CD4-positive, alpha-beta T cell treated with Interleukin-17A for 4 hours (primary cell): Measurements from ENCODE around the gene PRKCQ.

Experiments used
- DNase-seq: peaks from one replicate; pipeline ENCODE4 v3.0.0-alpha.2; 2020; ENCODE audit warnings: mixed read lengths

The PRKCQ gene

DNA sequence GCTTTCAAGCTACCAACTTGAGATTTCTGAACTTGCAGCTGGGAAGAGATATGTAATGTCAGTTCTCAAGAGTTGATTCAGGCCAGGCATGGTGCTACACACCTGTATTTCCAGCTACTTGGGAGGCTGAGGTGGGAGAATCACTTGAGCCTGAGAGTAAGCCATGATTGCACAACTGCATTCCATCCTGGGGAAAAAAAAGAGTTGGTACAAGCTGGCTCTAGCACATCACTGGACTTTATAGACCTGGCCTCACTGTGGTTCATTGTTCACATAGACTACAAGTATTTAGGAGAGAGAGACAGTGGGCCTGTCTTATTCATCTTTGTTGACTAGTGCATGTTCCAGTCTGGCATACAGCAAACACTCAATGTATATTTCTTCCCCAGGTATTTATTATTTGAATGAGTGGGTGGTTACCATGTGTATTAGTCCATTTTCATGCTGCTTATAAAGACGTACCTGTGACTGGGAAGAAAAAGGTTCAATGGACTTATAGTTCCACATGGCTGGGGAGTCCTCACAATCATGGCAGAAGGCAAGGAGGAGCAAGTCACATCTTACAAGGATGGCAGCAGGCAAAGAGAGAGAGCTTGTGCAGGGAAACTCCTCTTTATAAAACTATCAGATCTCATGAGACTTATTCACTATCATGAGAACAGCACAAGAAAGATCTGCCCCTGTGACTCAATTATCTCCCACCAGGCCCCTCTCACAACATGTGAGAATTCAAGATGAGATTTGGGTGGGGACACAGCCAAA lies 200.9 kb downstream of the PRKCQ start:
- DNase-seq: no peak
